Lower lobe of right lung (tissue), 2 donors: ENCODE measurements around the gene CGNL1. TPM values are rescaled to one million over a fixed set of nuclear protein-coding genes. Genes with fewer than 3 reads are reported as not detected.

Experiments
- ATAC-seq, 2 donors: fragments of 200-7000 bp; cut with Tn5 transposase; one replicate each; pipeline ENCODE4 v1.9.1; 2020 to 2022; ENCODE audit warnings: mild to moderate bottlenecking in 2 of 2, moderate library complexity in 2 of 2
- DNase-seq: peaks from one replicate; pipeline ENCODE4 v3.0.0-alpha.2; 2020
- H3K27ac ChIP-seq: fragments of 200-600 bp; one replicate; pipeline ENCODE4 v1.8.0; 2022
- H3K27me3 ChIP-seq: fragments of 200-600 bp; one replicate; pipeline ENCODE4 v1.8.0; 2022; ENCODE audit warnings: low read depth
- H3K36me3 ChIP-seq: fragments of 200-600 bp; one replicate; pipeline ENCODE4 v1.8.0; 2022; ENCODE audit warnings: mild to moderate bottlenecking
- H3K4me1 ChIP-seq: fragments of 200-600 bp; one replicate; pipeline ENCODE4 v1.8.0; 2022
- H3K4me3 ChIP-seq: fragments of 200-600 bp; one replicate; pipeline ENCODE4 v1.8.0; 2022; ENCODE audit warnings: mild to moderate bottlenecking
- H3K9me3 ChIP-seq: fragments of 200-600 bp; one replicate; pipeline ENCODE4 v1.8.0; 2022
- CTCF ChIP-seq: fragments of 200-600 bp; IDR thresholded peaks from one replicate; pipeline ENCODE4 v1.8.0; 2022; ENCODE audit warnings: antibody characterized with exemption, mild to moderate bottlenecking
- intact Hi-C: fragments of 100-400 bp; cut with DNase I; formaldehyde crosslinking; loops from one replicate; pipeline ENCODE4 v1.11.0; 2022
- total RNA-seq: library from RNA; stranded (reverse); fragmentation: NEBNext Ultra II Directional; extraction: Animal tissue kit (Norgen Biotek cat#: 25700); gene quantifications from one replicate; pipeline ENCODE4 v1.2.1, GENCODE V29; 2021
- donor health status: DM: no; HTN: yes; CAD: no; lungs with severe emphysema.

The CGNL1 gene
- total RNA-seq, 1 donor from 2014 or later, result 46.0 TPM

GRCh38 chr15:57455929-57456328 lies 79.6 kb downstream of the CGNL1 start:
- no peak for DNase-seq
- H3K27ac ChIP-seq, result no peak overlapping the region
- no peak for ATAC-seq
- no peak overlapping the region for H3K4me3 ChIP-seq
- peaks cover 4% of the 10 kb centered on the region for H3K4me1 ChIP-seq
- H3K36me3 ChIP-seq, result peaks cover 17% of the 10 kb centered on the region
- no peak for TF ChIP-seq CTCF
- no peaks in the 10 kb centered on the region for H3K9me3 ChIP-seq
- intact Hi-C loops, result no loop called here
- no peaks in the 10 kb centered on the region for H3K27me3 ChIP-seq

- no peaks in the 10 kb centered on the region for H3K27me3 ChIP-seq
- no peak for TF ChIP-seq CTCF
- H3K27ac ChIP-seq, result no peak overlapping the region
- intact Hi-C loops, result no loop called here
- H3K4me1 ChIP-seq, result peaks cover 4% of the 10 kb centered on the region
- peaks cover 19% of the 10 kb centered on the region for H3K36me3 ChIP-seq
- no peaks in the 10 kb centered on the region for H3K9me3 ChIP-seq
- DNase-seq (no peak), ATAC-seq (no peak)
- H3K4me3 ChIP-seq, result no peak overlapping the region
Measured at GRCh38 chr15:57456559-57456958, 80.3 kb downstream of the CGNL1 start.

GRCh38 chr15:57457726-57458125 lies 81.4 kb downstream of the CGNL1 start:
- Histone ChIP-seq H3K27ac (no peak overlapping the region), H3K4me3 (no peak overlapping the region), H3K36me3 (peaks cover 27% of the 10 kb centered on the region), H3K4me1 (peaks cover 4% of the 10 kb centered on the region), H3K27me3 (no peaks in the 10 kb centered on the region), H3K9me3 (no peaks in the 10 kb centered on the region)
- DNase-seq, result no peak
- ATAC-seq, result no peak
- TF ChIP-seq CTCF, result no peak
- intact Hi-C loops, result no loop called here

- Histone ChIP-seq H3K27ac (no peak overlapping the region), H3K4me3 (no peak overlapping the region), H3K9me3 (no peaks in the 10 kb centered on the region), H3K27me3 (no peaks in the 10 kb centered on the region), H3K36me3 (peaks cover 27% of the 10 kb centered on the region), H3K4me1 (peaks cover 4% of the 10 kb centered on the region)
- intact Hi-C loops, result no loop called here
- TF ChIP-seq CTCF, result no peak
- DNase-seq (no peak), ATAC-seq (peak in 1 of 2 donors; percentile 61)
Measured at GRCh38 chr15:57458356-57458781, 82.1 kb downstream of the CGNL1 start.

GRCh38 chr15:57460208-57460816 lies 84.0 kb downstream of the CGNL1 start:
- ATAC-seq (no peak), DNase-seq (no peak)
- Histone ChIP-seq H3K27me3 (no peaks in the 10 kb centered on the region), H3K4me1 (peaks cover 4% of the 10 kb centered on the region), H3K27ac (no peak overlapping the region), H3K36me3 (peaks cover 13% of the 10 kb centered on the region), H3K4me3 (no peak overlapping the region), H3K9me3 (no peaks in the 10 kb centered on the region)
- TF ChIP-seq CTCF, result no peak
- intact Hi-C loops, result no loop called here
